Right forelimb (tissue), 1 donor: ENCODE data around the gene PPP1R1B.

Source experiments
- DNase-seq: peaks from one replicate; pipeline ENCODE4 v3.0.0-alpha.2; 2018

Gene PPP1R1B

GRCh38 chr17:39600997-39601597 lies 25.7 kb upstream of the PPP1R1B start:
- DNase-seq: no peak

DNA sequence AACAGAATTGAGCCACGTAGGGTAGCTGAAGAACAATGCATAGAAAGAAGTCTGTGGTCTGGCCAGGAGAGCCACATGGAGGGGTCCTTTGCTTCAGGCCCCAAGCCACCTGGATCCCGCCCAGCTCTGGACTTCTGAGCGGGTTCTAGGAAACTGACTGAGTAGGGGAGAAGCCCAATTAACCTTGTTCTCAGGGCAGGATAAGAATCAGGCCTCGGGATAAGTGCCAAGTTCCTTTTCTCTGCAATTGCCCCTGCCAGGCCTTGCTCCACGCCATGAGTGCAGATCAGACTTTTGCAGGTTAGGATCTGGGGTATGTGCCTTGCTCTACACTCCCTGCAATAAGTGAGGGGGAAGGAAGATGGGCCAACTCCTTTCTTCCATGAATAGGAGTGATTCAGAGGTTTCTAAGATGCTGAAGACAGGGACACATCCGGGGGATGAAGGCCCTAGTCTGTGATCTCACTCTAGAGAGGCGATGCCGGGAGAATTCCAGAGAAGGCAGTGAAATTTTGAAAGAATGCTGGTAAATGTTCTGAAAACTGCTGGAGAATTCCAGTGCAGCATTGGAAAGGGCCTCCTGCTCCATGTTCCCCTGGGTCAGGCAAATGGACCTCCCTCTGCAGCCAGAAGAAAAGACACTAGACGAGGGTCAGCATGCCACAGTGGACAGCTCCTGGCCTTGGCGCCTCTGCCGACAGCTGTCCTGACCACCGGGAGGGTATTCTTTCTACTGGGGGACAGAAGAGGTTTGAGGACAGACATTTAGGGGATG lies 24.8 kb upstream of the PPP1R1B start:
- DNase-seq: no peak

DNA sequence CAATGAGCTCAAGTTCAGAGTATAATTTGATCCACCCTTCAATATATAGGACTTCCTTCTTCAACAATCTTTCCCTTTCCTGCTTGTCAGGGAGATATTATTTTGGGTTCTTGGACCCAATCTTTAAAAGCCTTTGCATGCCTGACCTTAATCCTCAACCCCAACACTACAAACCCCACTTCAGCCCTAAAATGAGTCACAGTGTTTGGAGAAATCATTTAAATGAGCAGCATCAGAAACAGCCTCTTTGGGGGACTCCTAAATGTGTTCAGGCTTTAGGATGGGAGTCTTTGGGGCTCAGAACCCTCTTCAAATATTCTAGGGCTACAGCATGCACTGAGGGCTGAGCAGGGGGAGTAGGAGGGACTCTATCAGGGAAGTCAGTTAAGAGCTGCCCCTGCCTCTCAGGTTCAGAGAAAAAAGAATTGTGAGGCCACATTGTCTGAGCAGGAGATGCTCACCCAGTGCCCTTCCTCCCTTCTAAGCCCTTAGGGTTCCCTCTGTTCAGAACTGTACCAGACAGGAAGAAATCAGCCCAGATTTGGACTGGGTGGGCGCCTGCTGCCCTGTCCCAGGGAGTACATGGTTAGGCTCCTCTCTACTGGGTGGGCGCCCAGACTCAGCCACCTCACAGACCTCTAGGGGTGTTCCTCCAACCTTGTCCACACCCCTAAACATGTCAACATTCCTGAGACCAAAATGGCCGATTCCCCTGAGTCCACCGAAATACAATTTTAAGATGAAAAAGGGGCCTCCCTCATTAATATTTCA lies 24.0 kb upstream of the PPP1R1B start:
- no peak for DNase-seq

- no peak for DNase-seq
These were observed 23.3 kb upstream of the PPP1R1B start for GRCh38 chr17:39603304-39604016.

- no peak for DNase-seq
These were observed 21.8 kb upstream of the PPP1R1B start for GRCh38 chr17:39604911-39605491.

DNA sequence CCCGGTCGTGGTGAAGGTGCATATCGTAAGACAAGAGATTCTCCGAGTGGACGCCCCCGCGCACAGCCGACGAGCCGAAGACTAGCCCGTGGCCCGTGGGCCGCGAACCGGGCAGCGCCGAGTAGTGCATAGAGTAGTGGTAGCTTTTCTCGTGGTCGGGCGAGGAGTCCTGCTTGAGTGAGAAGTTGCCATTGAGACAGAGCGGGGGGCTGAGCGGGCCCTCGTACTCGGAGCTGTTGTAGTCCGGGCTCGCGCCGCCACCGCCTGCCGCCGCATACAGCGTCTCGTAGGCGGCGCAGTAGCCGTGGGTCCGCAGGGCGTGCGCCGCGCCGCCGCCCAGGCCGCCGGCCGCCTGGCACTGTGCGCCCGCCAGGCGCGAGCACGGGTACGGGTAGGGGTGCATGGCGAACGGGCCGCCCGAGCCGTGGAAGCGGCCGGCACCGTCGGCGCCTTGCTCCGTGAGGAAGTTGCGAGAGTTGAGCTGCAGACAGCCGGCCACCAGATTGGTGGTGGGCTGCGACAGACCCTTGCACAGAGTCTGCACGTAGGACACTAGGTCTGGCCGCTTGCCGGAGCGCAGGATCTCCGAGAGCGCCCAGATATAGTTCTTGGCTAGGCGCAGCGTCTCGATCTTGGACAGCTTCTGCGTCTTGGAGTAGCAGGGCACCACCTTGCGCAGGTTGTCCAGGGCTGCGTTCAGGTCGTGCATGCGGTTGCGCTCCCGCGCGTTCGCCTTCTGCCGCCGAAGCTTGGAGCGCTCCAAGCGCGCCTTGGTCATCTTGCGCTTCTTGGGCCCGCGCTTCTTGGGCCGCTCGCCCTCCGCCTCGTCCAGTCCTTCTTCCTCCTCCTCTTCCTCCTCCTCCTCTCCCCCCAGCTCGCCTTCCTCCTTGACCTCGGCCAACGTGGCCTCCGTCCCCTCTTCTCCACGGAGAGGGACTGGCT lies 21.0 kb upstream of the PPP1R1B start:
- no peak for DNase-seq

- DNase-seq: no peak
These were observed 20.2 kb upstream of the PPP1R1B start for GRCh38 chr17:39606434-39607056.

DNA sequence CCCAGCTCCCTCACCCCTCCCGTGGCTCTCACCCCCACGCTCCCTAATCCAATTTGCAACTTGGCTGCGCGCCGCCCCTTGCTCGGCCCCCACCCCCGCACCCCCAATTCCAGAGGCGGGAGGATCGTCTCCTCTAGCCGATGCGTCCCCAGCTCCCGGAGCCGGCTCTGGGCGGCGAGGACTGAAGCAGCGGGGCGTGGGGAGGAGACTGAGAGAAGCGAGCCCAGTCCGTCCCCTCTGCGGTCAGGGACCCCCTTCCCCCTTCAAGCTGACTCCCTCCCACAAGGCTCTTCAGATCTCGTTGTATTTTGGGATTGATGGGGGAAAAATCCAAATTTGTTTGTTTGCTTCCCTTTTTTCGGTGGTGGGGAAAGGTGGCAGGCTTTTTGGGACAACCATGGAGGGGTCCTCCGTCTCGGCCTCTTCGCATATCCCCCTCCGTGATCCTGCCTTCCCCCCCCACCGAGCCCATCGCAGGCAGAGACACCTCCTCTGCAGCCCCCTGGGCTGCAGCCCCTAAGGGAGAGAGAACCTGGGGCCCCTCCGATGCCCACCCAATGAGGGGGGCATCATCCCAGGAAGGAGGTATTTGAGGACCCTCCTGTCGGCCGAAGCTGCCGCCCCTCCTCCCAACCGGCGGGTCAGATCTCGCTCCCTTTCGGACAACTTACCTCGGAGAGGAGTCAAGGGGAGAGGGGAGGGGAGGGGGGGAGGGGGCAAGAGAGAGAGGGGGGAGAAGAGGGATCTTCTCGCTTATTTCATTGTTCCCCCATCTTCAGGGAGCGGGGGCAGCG lies 19.5 kb upstream of the PPP1R1B start:
- no peak for DNase-seq

DNA sequence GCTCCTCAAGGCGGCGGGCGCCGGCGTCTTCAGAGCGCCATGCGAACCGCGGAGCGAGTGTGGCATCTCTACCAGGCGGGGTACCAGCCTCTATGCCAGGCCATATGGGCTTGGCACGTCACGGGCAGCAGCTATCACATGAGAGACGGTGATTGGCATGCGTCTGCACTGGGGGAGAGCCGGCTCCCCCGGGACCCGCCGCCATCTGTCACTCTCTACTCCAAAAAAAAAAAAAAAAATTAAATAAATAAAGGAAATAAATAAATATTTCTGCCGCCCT lies 19.0 kb upstream of the PPP1R1B start, which contains the start of gene NEUROD2:
NEUROD2 (minus strand) TSS at position 70 of the 280 bp plus-strand sequence. CDS start 1,321 bp downstream, outside the sequence.
- no peak for DNase-seq

DNA sequence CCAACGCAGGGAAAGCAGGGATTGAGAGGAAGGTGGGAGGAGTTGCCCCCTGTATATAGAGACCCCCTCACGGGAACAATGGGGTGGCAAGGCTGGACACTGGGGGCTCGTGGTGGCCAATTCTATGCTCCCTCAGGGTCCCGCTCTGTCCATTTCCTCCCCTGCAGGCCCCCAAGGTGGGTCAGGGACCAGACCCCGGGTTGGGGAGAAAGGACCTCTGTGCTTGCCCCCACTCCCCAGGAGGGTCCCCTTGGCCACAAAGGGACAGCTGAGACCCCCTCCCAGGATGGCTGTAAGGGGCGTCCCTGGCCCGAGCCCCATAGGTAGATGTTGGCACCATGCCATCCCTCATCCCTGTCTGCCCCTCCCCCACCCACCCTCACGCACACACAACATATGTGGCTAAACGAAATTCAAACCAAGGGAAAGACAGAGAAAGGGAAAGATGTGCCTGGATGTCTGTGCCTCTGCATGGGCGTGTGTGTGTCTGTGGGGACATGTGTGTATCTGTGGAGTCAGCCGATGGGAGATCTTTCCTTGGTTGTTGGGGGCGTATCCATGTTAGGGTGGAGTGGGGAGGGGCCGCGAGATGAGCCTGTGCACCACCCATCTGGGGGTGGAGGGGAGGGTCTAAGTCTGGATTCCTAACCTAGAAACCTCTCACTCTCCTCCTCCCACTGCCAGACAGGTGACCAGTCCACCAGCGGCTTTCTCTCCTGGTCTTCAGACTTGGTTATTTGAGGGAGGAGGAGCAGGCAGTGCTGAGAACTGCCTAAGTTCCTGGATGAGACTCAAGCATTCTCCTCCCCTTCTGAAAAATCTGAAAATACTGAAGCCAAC lies 18.4 kb upstream of the PPP1R1B start:
- no peak for DNase-seq

DNA sequence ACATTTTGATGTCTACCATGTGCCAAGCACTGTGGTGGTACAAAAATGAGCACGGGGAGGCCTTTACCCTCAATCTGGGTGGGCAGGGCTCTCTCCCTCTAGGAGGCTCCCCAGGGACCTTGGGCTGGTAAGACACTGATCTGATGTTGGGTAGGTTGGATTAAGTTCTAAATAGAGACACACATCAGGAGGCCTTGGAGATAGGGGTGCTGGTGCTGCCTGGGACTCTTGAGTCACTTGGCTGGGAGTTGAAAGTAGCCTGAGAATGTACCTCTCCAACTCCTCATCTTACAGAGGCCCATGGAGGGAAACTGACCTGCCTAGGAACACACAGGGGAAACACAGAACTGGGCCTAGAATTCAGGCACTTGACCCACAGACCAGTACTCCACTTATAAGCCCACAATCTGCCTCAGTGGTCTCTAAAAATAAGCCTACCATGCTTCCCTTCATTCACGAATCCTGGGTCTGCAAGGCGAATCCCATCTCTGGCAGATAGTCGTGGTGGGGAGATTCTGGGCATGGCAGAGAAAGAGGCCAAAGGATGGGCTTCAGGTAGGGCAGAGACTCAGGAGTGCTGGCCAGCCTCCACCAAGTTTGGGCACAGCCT lies 17.2 kb upstream of the PPP1R1B start:
- DNase-seq: no peak

GRCh38 chr17:39611401-39612112 lies 15.2 kb upstream of the PPP1R1B start:
- DNase-seq: no peak

DNA sequence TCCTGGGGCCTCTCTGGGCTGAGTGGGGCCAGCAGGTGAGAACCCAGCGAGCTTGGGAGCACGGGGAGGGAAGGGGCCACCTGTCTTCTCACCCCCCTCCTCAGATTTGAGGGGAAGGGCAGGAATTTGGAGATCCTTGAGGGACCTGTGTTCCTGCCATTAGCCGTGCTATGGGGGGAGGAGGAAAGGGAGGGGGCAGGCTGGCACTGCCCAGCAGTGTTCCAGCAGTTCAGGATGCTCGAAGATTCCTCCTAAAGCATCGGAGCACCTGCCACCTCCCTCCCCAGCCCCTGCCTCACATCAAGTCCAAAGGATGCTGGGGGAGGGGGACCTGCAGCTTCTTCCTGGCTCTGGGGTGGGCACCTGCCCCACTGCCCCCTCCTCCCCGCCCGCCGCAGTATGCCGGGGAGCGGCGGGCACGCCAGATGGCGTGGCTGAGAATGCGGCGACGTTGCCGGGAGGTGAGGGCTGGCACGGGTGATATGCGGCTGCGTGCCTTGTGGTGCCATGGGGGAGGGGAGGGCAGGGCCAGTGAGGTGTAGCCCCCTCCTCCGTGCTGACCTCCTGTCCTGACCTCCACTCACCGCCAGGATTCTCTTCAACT lies 14.4 kb upstream of the PPP1R1B start:
- DNase-seq: no peak

- no peak for DNase-seq
These were observed 13.8 kb upstream of the PPP1R1B start for GRCh38 chr17:39612935-39613464.

DNA sequence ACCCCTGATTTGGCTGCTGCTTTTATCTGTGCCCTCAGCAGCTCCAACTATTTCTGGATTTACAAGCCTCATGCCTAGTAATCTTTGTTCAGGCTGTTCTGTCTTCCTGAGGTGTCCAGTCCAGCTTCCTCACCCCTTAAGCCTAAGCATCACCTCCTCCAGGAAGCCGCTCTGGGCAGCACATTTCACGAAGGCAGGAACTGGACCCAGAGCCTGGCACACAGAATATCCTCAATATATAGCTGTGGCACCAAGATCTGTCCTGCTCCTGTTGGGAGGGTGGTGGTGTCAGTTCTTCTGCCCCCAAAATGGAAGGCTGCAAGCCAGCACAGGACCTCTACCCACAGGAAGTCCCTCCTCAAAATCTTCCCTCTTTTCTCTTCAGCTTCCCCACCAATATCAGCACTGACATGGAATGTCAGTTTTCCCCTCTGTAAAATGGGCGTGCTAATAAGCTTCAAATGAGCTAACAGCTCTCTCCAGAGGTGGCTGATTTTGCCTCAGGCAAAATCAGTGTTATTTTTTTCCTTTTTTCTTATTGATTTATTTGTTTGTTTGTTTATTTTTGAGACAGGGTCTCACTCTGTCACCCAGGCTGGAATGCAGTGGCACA lies 12.1 kb upstream of the PPP1R1B start:
- no peak for DNase-seq

DNA sequence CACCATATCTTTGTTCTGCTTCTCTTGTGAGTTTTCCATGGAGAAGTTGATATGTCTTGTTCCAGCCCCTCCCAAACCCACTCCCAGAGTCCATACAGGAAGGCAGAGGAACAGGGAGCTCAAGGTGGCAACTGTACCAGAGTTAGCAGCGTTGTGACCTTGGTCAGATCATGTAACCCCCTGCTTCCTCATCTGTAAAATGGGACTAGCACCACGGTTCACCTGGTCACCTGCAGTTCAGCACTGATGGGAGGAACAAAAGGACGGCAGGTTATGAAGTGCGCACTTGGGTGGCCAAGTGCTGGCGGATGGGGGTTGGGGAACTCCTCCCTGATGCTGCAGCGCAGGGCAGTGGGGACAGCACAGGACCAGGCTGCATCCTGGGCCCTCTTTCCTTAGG lies 11.3 kb upstream of the PPP1R1B start:
- DNase-seq: no peak

DNA sequence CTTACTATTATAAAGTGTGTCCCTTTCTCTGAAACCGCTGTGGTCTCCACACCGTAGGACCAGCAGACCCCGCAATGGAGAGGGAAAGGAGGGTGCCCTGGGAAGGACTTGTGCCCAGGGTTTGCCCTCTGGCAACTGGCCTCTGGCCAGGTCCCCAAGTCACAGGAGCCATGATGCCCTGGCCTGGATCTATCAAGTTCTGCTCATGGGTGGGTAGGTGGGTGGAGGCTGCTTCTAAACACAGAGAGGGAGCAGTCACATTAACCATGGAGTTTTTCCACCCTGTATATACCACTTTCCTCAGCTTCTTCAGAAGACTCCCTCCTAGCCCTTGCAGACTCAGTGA lies 9.7 kb upstream of the PPP1R1B start:
- no peak for DNase-seq
